Cortex of kidney (tissue), 1 donor: Measurements from ENCODE around the gene PEX19.

Source experiments
- DNase-seq: peaks from one replicate; lab custom pipeline; 2025; lab: John Stamatoyannopoulos, UW

Gene PEX19

GRCh38 chr1:160277987-160278386, 6.9 kb downstream of the PEX19 start:
- DNase-seq: no peak

- DNase-seq: no peak
These were observed 7.6 kb downstream of the PEX19 start for GRCh38 chr1:160277330-160277729.

DNA sequence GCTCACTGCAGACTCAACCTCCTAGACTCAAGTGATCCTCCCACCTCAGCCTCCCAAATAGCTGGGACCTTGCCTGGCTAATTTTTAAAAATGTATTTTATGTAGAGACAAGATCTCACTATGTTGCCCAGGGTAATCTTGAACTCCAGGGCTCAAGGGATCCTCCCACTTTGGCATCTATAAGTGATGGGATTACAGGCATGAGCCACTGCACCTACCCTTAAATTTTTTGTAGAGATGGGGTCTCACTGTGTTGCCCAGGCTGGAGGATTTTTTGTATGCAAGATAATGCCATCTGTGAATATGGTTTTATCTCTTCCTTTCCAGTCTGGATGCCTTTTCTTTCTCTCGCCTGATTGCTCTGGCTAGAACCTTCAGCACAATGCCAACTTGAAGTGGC, 13.9 kb downstream of the PEX19 start:
- no peak for DNase-seq

DNA sequence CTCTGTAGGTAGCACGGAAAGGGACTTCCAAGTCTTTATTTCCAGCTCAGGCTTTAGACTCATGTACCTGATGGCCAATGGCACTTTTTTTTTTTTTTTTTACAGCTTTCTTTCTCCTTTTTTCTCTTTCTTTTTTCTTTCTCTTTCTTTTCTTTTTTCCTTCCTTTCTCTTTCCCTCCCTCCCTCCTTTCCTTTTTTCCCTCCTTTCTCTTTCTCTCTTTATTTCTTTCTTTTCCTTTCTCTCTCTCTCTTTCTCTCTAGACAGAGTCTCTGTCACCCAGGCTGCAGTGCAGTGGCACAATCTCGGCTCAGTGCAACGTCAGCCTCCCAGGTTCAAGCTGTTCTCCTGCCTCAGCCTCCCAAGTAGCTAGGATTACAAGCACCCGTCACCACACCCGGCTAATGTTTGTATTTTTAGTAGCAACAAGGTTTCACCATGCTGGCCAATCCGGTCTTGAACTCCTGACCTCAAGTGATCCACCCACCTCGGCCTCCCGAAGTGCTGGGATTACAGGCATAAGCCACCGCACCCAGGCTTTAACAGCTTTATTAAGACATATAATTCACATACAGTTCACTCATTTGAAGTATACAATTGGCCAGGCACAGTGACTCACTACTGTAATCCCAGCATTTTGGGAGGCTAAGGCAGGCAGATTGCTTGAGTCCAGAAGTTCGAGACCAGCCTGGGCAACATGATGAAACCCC, 17.5 kb downstream of the PEX19 start:
- DNase-seq: no peak

DNA sequence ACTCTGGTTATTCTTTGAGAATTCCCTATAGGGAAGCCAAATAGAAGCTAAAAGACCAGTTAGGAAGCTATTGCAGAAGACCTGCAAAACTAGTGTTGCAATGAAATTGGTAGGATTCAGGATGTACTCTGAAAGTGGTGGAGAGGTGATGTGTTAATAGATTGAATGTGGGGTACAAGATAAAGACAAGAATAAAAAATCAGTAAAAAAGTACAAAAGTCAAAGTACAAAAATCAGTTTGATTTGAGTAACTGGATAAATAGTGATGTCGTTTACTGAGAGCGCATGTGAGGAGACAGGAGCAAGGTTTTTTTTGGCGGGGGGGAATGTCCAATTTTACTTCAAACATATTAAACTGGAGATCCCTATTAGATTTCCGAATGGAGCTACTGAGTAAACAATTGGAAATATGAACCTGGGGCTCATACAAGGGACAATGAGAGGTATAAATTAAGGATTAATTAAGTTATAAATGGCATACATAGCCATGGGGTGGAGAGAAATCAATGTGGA, 20.1 kb downstream of the PEX19 start:
- DNase-seq: no peak

DNA sequence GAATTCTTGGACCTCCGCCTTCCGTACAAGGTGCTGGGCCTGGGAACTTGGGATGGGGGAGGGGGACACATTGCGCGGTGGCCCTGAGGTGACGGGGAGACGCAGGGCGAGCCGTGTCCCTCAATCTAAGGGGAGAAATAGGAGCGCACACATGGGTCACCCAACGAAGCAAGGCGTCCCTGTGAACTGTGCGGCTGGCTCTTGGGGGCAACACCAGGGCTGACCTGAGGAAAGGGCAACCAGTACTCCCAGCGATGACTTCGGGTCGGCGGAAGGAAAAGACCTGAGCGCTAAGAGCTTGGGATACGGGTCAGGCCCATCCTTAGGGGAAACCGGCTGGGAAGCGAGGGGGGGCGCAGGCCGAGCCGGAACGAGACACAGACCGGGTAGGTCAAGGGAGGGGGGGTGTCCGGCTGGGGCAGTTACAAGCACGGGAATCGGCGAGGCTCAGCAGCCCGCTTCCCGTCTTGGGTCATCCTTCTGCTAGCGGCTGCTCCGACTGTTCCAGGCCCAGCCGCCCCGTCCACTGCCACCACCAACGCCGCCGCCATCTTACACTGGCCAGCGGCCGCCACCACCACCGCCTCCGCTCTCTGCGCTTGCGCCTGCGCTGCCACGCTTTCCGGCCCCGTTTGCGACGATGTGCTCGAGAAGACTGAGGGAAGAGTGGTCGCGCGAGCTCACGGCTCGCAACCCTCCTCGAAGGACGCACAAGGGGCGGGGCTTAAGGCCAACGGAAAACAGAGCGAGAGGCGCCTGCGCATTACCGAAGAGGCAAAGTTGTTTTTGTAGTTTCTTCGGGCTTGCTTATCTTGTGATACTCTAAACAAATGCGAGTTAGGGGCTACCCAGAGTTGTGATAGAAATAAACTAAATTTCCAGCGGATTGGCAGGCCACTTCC, 22.8 kb downstream of the PEX19 start, which contains the start of gene DCAF8:
DCAF8 (minus strand) TSS at position 657 of the 902 bp plus-strand sequence. CDS start 18,541 bp downstream, outside the sequence.
- DNase-seq: peak; percentile 70

GRCh38 chr1:160261556-160261892, 23.4 kb downstream of the PEX19 start:
- DNase-seq: no peak

GRCh38 chr1:160260406-160261382, 24.2 kb downstream of the PEX19 start:
- no peak for DNase-seq

DNA sequence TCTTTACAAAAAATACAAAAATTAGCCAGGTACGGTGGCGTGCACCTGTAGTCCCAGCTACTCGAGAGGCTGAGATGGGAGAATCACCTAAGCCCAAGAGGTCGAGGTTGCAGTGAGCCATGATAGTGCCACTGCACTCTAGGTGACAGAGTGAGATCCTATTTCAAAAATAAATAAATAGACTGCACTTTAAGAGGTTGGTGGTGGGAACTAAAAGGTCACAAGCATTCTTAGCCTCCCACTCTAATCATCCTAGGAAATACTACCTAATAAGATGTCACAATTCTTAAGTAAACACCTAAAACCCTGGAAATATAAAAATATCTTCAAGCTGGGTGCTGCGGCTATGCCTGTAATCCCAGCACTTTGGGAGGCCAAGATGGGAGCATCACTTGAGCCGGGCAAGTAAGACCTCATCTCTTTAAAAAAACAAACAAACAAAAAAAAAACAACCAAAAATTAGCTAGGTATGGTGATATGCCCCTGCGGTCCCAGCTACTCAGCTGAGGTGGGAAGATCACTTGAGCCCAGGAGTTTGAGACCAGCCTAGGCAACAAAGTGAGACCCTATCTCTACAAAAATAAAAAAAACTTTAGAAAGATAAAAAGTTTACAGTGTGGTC, 26.6 kb downstream of the PEX19 start:
- DNase-seq: no peak

DNA sequence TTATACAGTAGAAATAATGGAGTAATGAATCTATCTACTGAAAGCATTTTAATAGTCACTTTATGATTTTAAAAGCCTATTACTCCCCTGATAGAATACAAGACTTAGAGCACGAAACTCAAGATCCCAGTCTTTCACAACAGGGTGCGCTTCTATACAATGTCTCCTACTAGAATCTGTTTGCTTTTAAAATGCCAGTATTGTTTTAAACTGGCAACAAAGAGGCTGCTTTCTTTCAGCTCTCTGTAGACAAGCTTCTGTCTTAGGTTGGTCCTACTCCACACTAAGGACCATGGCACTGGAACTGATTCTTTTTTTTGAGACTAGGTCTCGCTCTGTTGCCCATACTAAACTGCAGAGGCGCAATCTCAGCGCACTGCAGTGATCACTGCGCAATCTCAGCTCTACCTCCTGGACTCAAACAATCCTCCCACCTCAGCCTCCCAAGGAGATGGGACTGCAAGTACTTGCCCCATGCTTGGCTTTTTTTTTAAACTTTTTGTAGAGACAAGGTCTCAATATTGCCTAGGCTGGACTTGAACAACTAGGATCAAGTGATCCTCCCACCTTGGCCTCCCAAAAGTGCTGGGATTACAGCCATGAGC, 27.4 kb downstream of the PEX19 start:
- no peak for DNase-seq

DNA sequence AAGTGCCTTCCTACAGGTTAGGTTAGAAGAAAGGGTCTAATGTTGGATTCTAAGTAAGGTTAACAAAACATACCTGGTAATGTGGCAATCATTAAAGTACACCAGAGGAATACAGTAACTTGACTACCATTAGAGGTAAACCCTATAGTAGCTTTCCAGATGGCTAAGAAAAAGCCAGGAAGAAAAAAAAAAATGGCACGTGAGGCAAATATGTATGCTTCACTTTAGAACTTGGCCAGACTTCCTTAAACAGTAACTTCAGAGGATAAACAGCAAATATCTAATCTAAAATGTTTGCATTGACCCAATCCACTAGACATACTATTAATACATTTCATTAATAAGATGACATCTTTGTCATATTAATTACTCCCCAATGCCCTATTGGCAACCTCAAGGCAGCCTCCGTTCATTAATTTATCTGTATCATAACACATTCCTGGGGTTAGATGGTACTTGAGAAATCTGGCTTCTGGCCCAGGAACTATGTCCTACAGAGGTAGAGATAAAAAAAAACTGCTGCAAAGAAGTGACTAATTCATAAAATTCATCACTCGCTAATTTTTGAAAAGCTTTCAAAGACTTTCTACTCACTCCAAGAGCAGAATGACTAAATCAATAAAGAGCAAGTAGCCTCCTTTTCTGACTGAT, 28.4 kb downstream of the PEX19 start:
- no peak for DNase-seq

DNA sequence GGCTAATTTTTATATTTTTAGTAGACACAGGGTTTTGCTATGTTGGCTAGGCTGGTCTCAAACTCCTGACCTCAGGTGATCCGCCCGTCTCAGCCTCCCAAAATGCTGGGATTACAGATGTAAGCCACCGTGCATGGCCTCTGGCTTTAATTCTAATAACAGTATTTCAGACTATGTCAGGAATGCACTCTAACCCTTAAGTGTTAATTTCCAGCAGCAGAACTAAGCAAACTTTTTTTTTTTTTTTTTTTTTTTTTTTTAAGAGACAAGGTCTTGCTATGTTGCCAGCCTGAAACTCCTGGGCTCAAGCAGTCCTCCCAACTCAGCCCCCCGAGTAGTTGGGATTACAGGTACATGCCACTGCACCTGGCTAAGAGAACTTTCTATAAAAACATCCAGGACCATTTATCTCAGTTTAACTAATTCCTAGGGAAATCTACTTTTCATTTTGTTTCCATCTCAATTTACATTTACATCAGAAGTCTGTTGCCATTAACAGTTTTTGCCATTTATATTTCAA, 29.1 kb downstream of the PEX19 start:
- no peak for DNase-seq

GRCh38 chr1:160251687-160252526, 33.0 kb downstream of the PEX19 start:
- DNase-seq: no peak

GRCh38 chr1:160251011-160251410, 33.9 kb downstream of the PEX19 start:
- no peak for DNase-seq

DNA sequence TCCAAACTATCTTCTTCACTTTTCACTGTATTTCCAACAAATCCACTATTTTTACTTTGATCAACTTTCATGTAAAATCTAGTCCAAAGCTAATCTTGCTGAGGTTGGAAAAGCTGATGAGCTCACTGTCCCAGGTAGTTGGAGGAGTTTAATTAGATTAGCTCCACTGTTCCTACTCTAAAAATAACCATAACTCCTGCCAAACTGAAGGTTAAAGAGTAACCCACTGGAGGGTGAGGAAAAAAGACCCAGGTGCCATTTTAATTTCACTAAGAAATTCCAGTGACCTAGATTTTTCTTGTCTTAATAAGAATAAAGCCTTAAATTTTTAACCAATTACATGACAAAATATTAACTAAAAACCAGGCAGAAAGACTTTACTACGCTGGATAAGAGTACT, 37.9 kb downstream of the PEX19 start:
- DNase-seq: no peak

GRCh38 chr1:160245434-160245833, 39.5 kb downstream of the PEX19 start:
- no peak for DNase-seq

DNA sequence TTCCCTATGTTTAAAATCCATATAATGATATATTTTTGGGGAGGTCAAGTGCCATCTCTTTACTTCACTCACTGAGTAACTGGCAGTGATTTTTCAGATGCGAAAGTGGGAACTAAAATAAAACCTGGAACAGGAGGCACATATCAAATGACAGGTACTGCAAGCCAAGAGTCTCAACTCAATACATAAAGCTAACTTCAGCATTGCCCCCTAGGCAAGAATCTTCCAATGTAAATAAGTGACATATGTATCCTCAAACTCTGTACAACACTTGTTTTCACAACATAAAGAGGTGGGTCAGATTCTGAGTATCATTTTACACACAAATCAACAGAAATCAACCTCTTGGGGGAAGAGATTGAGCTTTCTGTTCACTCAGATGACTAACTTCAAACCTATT, 40.7 kb downstream of the PEX19 start:
- DNase-seq: no peak

DNA sequence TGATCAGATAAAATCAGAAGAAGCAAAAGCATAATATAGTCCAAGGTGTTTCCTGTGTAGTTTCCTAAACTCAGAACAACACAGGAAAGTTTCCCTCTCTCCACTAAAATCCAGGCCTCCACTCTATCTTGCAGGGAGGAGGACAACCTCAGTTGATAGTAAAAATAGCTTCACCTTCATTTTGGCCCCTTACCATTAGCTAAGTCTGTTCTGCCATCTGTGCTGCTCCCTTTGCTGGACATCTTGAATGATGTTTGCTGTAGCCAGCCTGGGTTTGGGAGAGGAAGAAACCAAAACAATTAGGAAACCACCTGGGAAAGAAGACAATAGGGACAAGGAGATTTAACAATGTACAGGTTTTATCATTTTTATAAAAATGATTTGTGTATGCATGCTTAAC, 41.2 kb downstream of the PEX19 start:
- DNase-seq: no peak

DNA sequence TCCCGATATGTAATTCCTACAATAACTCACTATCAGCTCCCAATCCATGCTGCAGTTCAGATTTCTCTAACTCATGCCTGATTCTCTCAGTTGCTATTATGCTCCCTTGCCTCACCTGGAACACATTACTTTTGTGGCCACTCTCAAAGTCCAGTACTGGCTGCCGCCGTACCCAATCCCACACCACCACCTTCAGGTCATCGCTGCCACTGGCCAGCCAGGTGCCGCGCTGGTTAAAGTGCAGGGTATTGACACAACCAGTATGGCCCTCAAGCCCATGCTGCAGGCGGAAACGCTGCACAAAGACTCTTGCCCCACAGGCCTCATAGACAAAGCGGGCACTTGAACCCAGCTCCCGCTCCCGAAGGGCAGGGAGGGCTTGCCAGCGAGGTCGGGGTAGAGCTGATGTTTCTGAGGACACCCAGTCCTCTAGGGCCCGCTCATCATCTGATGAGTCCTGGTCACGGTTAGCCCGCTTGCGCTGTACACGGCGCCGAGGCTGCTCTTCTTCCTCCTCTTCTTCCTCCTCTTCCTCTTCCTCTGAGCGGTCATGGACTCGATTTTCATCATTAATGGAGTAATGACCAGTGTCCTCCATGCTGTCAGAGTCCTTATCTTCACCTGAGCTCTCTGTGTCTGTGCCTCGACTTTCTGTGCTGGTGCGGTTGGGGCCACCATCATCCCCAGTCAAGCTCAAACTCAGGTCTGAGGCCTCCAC, 45.2 kb downstream of the PEX19 start:
- no peak for DNase-seq
